GM23338 (cell line): ENCODE results near the gene IQGAP1. TPM values are rescaled to one million over a fixed set of nuclear protein-coding genes. Genes with fewer than 3 reads are reported as not detected.

Experiments
- ATAC-seq: fragments of 200-7000 bp; cut with Tn5 transposase; 3 replicates; pipeline ENCODE4 v1.9.1; 2020
- DNase-seq: peaks from one replicate; pipeline ENCODE4 v3.0.0-alpha.2; 2015; ENCODE audit warnings: low spot score
- H2AFZ ChIP-seq: fragments of 200-600 bp; sonication (generic); 2 replicates; pipeline ENCODE4 v1.8.0; 2016; ENCODE audit warnings: antibody characterized with exemption, mild to moderate bottlenecking, moderate library complexity
- H3F3A ChIP-seq: fragments of 200-600 bp; sonication (generic); replicated peaks from 2 replicates; pipeline ENCODE4 v1.8.0; 2017; ENCODE audit warnings: antibody characterized with exemption, mixed run types, low read depth
- H3K27ac ChIP-seq: fragments of 200-600 bp; sonication (generic); 2 replicates; pipeline ENCODE4 v1.6.1; 2016; ENCODE audit warnings: low read depth
- H3K27me3 ChIP-seq: fragments of 200-600 bp; sonication (generic); 2 replicates; pipeline ENCODE4 v1.8.0; 2016; ENCODE audit warnings: mild to moderate bottlenecking, mixed run types, moderate library complexity; ENCODE audit not compliant: insufficient read depth
- H3K36me3 ChIP-seq: fragments of 200-600 bp; sonication (generic); 2 replicates; pipeline ENCODE4 v1.8.0; 2016; ENCODE audit warnings: mild to moderate bottlenecking; ENCODE audit not compliant: insufficient read depth
- H3K4me1 ChIP-seq: fragments of 200-600 bp; sonication (generic); 2 replicates; pipeline ENCODE4 v1.8.0; 2016; ENCODE audit warnings: mild to moderate bottlenecking, moderate library complexity; ENCODE audit not compliant: insufficient read depth
- H3K4me2 ChIP-seq: fragments of 200-600 bp; sonication (generic); 2 replicates; pipeline ENCODE4 v1.7.1; 2017; ENCODE audit warnings: mixed run types
- H3K4me3 ChIP-seq: fragments of 200-600 bp; sonication (generic); 2 replicates; pipeline ENCODE4 v1.6.1; 2016; ENCODE audit warnings: mixed run types
- H3K79me2 ChIP-seq: fragments of 200-600 bp; sonication (generic); replicated peaks from 2 replicates; pipeline ENCODE4 v1.8.0; 2017; ENCODE audit warnings: mild to moderate bottlenecking; ENCODE audit not compliant: insufficient read depth
- H3K9me2 ChIP-seq: fragments of 200-600 bp; sonication (generic); 2 replicates; pipeline ENCODE4 v1.8.0; 2017; ENCODE audit not compliant: insufficient read depth
- H4K20me1 ChIP-seq: fragments of 200-600 bp; sonication (generic); replicated peaks from 2 replicates; pipeline ENCODE4 v1.8.0; 2017; ENCODE audit warnings: mild to moderate bottlenecking; ENCODE audit not compliant: insufficient read depth
- H3K27ac Mint-ChIP-seq: 2 replicates; pipeline ENCODE4 v1.8.0; 2020; ENCODE audit warnings: inconsistent platforms, mild to moderate bottlenecking, moderate library complexity, mixed read lengths
- H3K27me3 Mint-ChIP-seq: 3 replicates; pipeline ENCODE4 v1.8.0; 2022; ENCODE audit warnings: low read depth, mild to moderate bottlenecking, moderate library complexity, mixed read lengths, inconsistent platforms; ENCODE audit not compliant: insufficient read depth, poor library complexity
- H3K36me3 Mint-ChIP-seq: 3 replicates; pipeline ENCODE4 v1.8.0; 2021; ENCODE audit warnings: low read depth, mild to moderate bottlenecking, inconsistent platforms, moderate library complexity, mixed read lengths
- H3K4me1 Mint-ChIP-seq: 3 replicates; pipeline ENCODE4 v1.8.0; 2020; ENCODE audit warnings: mild to moderate bottlenecking, inconsistent platforms, mixed read lengths
- H3K4me3 Mint-ChIP-seq: 3 replicates; pipeline ENCODE4 v1.8.0; 2021; ENCODE audit warnings: moderate library complexity, mild to moderate bottlenecking, inconsistent platforms, mixed read lengths
- H3K9me3 Mint-ChIP-seq: 3 replicates; pipeline ENCODE4 v1.8.0; 2020; ENCODE audit warnings: moderate library complexity, mild to moderate bottlenecking, inconsistent platforms, mixed read lengths
- CREB1 ChIP-seq: fragments of 250-450 bp; sonication (Bioruptor Pico); IDR thresholded peaks from 2 replicates; pipeline ENCODE4 v1.5.0; 2020; ENCODE audit warnings: low read depth, mild to moderate bottlenecking, moderate library complexity
- CTCF ChIP-seq, 2 experiments: fragments of 200-600 bp in 1 of 2; sonication (generic) in 1 of 2; conservative IDR thresholded peaks; 2 replicates each; pipeline versions ENCODE4 v1.5.1 to v1.6.1; 2016 to 2017; ENCODE audit warnings: antibody characterized with exemption in 2 of 2, low read depth in 2 of 2, mild to moderate bottlenecking in 2 of 2, moderate library complexity in 1 of 2
- ETS1 ChIP-seq: IDR thresholded peaks from 2 replicates; pipeline ENCODE4 v1.6.1; 2016; ENCODE audit warnings: antibody characterized with exemption
- EZH2 ChIP-seq: fragments of 200-600 bp; sonication (generic); IDR thresholded peaks from one replicate; pipeline ENCODE4 v1.8.0; 2017; ENCODE audit warnings: antibody characterized with exemption, mild to moderate bottlenecking, low read depth; ENCODE audit not compliant: unreplicated experiment
- EZH2phosphoT487 ChIP-seq: fragments of 200-600 bp; sonication (generic); IDR thresholded peaks from one replicate; pipeline ENCODE4 v1.8.1; 2018; ENCODE audit warnings: antibody characterized with exemption; ENCODE audit not compliant: unreplicated experiment
- JUNB ChIP-seq: IDR thresholded peaks from one replicate; pipeline ENCODE4 v1.6.1; 2016; ENCODE audit warnings: antibody characterized with exemption; ENCODE audit not compliant: unreplicated experiment
- NANOG ChIP-seq: IDR thresholded peaks from 2 replicates; pipeline ENCODE4 v1.6.1; 2016; ENCODE audit warnings: antibody characterized with exemption, borderline replicate concordance
- POLR2AphosphoS5 ChIP-seq: IDR thresholded peaks from 2 replicates; pipeline ENCODE4 v1.6.1; 2016; ENCODE audit warnings: antibody characterized with exemption, low read depth
- REST ChIP-seq: IDR thresholded peaks from one replicate; pipeline ENCODE4 v1.6.1; 2018; ENCODE audit warnings: antibody characterized with exemption; ENCODE audit not compliant: unreplicated experiment
- STAT1 ChIP-seq: IDR thresholded peaks from one replicate; pipeline ENCODE4 v1.6.1; 2016; ENCODE audit warnings: antibody characterized with exemption; ENCODE audit not compliant: unreplicated experiment
- ZNF114 ChIP-seq: fragments of 250-450 bp; sonication (Bioruptor Pico); IDR thresholded peaks from 2 replicates; pipeline ENCODE4 v1.5.0; 2020; ENCODE audit warnings: mild to moderate bottlenecking, moderate library complexity
- ZNF331 ChIP-seq: fragments of 250-450 bp; sonication (Bioruptor Pico); IDR thresholded peaks from 2 replicates; pipeline ENCODE4 v1.5.0; 2020; ENCODE audit warnings: low read depth, mild to moderate bottlenecking, moderate library complexity
- ZNF462 ChIP-seq: fragments of 250-450 bp; sonication (Bioruptor Pico); IDR thresholded peaks from 2 replicates; pipeline ENCODE4 v1.5.0; 2020; ENCODE audit warnings: mild to moderate bottlenecking, moderate library complexity
- polyA plus RNA-seq: library from polyadenylated mRNA; unstranded; fragments of >200 nt; fragmentation: Nextera tagmentation; extraction: Ambion mirVana; gene quantifications from 2 replicates; pipeline ENCODE4 v1.2.1, GENCODE V29; 2016
- total RNA-seq: library from RNA; depleted of rRNA; stranded (reverse); fragments of >200 nt; shearing (Covaris generic); gene quantifications from 2 replicates; pipeline ENCODE4 v1.2.3, GENCODE V29; 2014

IQGAP1 gene
- total and polyA plus RNA-seq, 2 experiments from 2014 or later = 92.7 to 159 TPM

- Histone ChIP-seq H3K27me3 (no peaks in the 10 kb centered on the region), H4K20me1 (no peaks in the 10 kb centered on the region), H3F3A (no peaks in the 10 kb centered on the region), H2AFZ (no peak overlapping the region), H3K79me2 (no peaks in the 10 kb centered on the region), H3K4me2 (no peak overlapping the region), H3K36me3 (no peaks in the 10 kb centered on the region), H3K4me1 (no peaks in the 10 kb centered on the region), H3K27ac (no peak overlapping the region), H3K4me3 (no peak overlapping the region), H3K9me2 (no peaks in the 10 kb centered on the region)
- H3K36me3 Mint-ChIP-seq = no peaks in the 10 kb centered on the region
- H3K4me1 Mint-ChIP-seq = peaks cover 4% of the 10 kb centered on the region; the same call in 1 of the 3 replicates
- no peak overlapping the region for H3K4me3 Mint-ChIP-seq
- ATAC-seq (no peak), DNase-seq (no peak)
- TF ChIP-seq ZNF114 (CRISPR knock-in tag) (no peak), EZH2 (no peak), CTCF (conservative IDR thresholded peaks at IDR 0.05; ENCODE audit: low read depth in 2 of 2) (no peak), EZH2phosphoT487 (no peak), ETS1 (no peak), JUNB (no peak), ZNF462 (CRISPR knock-in tag) (no peak), ZNF331 (CRISPR knock-in tag) (no peak), CREB1 (CRISPR knock-in tag) (no peak), STAT1 (no peak), REST (no peak), POLR2AphosphoS5 (no peak), NANOG (no peak)
- no peaks in the 10 kb centered on the region for H3K9me3 Mint-ChIP-seq
- H3K27me3 Mint-ChIP-seq = peaks cover 1% of the 10 kb centered on the region
- no peak overlapping the region for H3K27ac Mint-ChIP-seq
These were observed 159.5 kb downstream of the IQGAP1 start for GRCh38 chr15:90547540-90547939.
